HS-27A (cell line): ENCODE data around the gene ERGIC1.

Experiments used
- DNase-seq: peaks from one replicate; pipeline ENCODE4 v3.0.0-alpha.2; 2012; ENCODE audit warnings: low read depth, missing footprints

The ERGIC1 gene

DNA sequence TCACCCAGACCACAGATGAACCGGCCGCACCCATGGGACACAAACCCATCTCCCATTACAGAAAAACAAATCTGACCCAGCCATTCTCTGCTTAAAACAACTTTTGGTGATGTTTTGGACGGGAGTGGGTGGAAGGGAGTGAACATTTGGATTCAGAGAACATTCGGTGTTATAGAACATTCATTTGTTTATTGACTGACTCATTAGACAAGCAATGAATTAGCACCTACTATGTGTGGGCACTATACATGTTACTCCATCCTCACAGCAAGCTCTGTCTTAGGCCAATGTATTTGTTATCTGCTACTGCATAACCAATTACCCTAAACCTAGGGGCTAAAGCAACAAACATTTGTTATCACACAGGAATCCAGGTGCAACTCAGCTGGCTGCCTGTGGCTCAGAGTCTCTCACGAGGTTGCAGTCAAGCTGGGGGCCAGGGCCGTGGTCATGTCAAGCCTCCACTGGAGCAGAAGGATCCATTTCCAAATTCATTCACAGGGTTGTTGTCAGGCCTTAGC lies 5.1 kb upstream of the ERGIC1 start:
- no peak for DNase-seq

DNA sequence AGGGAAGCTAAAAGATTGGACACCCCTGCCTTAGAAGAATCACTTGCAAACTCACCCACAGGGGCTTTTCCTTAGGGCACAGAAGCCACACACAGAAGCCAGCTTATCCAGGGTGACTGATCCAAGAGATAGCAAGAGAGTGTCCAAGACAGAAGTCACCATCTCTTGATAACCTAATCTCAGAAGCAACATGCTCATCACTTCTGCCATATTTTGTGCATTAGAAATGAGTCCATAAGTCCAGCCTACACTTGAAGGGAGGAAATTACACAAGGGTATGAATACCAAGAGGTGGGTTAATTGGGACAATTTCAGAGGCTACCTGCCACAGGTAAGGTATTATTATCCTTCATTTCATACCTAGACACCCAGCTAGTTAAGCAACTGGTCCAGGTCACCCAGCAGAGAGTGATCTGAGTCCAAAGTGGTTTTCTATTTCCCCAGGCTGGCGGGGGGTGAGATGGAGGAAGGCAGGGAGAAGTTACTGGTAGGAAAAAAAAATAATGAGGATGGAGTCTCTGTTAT lies 3.7 kb upstream of the ERGIC1 start:
- DNase-seq: no peak

DNA sequence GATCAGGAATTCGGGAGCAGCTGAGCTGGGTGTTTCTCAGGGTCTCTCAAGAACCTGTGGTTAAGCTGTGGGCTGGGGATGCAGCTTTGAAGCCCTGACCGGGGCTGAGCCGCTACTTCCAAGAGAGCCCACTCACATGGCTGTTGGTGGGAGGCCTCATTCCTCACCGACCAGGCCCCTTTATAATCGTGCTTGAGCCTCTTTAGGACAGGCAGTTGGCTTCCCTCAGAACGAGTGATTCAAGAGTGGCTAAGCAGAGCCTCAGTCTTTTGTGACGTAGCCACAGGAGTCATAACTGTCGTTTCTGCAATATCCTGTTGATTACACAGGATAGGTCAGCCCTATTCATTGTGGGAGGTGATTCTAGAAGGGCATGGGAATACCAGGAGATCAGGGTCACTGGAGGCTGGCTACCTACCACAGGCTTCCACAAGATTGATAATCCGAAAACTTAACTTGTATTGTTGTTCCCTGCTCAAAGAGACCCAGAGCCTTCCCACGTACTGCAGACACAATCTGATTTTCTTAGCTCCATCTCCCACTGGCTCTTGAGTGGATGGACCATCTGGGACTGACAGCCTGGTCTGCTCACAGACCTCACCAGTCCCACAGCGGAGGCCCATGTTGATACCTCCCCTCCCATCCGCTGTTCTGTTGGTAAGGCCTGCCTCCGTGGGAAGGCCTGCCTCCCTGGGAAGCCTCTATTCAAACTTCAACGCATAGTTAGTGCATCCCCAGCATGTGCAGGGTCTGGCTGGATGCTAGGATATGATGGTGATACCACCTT lies 3.0 kb upstream of the ERGIC1 start:
- no peak for DNase-seq

DNA sequence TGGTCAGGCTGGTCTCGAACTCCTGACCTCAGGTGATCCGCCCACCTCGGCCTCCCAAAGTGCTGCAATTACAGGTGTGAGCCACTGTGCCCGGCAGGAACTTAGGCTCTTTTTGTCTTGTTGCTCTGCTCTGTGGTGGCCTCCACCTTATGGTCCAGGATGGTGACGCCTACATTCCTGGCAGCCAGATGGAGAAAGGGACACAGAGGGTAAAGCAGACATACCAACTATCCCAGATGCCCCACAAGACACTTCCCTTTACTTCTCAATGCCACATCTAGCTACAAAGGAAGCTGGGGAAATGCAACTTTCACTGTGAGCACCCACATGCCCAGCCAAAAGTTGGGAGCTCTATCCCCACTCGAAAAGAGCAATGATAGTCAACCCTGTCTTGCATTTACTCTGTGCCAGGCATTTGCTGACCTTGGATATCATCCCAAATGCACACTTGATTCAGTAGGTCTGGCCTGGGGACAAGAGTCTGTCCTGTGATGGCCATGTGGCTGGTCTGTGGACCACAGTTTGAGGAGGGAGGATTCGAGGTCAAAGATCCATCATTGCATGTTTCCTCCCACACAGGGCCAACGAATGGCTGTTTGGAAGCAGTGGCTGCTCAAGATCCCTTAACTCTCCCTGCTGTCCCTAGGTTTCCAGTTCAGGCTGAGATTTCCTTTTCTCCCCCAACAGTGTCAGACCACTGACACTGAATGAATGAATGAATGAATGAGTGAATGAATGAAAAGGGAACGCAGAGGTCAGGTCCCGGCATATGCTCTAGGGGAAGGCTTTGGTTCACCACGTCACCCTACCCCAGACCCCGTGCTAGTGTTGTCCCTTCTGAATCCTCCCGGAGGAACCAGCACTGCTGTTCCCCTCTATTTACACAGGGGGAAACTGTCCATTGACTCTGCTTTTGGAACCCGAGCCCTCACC lies 1.4 kb upstream of the ERGIC1 start:
- no peak for DNase-seq

DNA sequence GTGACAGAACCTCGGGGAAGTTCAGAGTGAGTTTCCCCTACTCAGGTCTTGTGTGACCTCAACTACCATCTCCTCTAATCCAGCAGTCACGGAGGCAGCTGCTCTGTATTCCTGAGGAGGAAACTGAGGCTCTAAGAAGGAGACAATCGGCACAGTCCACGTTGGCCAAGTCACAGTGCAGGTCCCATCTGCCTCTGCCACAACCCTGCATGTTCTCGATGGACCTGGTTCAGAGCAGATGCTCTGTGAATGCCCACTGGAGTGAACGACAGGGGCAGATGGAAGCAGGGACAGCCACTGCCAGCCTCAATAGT lies 722 bp upstream of the ERGIC1 start:
- no peak for DNase-seq

DNA sequence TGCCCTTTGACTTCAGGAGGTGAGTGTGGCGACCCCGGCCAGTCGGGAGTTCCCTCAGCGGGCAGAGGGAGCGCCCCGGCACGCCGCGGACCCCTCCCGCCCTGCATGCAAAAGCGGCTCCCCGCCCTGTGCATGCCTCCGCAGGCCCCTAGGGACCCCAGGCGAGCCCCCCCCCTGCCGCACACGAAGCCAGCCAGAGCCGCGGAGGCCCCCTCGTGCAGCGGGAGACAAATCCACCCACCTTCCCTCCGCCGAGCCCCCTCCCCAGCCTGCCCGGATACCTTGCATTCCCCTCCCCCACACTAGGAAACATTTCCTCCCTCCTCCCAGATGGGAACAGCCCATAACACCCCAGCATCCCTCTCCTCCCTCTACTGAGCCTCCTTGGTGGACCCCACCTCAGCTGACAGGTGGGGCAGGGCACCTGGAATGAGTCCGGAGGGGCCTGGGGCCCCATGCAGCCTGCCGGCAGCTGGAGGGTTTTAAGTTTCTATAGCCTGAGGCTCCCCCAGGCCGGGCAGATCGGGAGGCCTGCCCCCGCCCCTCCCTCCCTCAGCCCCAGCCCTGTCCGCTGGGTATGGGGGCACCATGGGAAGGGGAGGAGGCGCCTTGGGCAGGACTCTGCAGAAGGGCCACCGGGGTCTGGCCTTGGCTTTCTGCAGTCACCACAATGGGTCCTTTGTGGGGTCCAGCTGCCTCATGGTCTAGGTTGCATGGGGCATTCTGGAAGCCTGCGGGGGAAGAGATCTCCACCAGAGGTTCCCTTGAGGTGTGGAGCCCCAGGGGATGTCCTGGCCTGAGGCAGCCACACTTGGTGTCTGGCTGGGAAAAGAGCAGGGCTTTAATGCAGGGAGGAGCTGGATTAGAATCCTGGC lies 601 bp downstream of the ERGIC1 start:
- no peak for DNase-seq

DNA sequence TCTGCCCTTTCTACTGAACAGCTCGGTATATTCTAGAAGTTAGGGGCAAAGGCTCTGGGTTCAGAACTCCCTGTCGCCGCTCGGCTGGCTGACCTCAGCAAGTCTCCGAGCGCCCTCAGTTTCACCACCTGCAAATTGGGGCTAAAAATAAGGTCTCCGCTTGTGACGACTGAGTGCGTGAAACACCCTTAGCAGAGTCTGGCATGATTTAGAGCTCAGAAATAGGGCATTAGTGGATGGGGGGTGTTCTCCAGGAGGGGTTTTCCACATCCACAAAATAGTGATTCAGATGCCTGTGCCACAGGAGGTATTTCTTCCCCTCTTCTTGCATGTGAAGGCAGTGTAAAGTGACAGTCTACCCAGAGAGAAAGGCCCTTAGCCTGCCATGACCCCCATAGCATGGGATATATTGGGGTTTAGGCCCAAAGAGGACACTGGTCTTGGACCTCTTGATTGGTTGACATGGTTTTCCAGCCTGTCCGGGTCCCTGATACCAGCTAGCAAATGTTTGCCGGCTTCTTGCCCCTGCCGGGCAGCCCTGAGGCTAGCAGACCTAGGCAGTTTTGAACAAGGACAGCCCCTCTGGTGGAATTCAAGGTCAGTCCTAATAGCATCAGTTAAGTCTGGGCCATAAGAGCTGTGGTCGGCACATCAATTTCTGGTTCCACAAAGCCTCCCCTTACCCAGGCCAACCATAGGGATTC lies 1.4 kb downstream of the ERGIC1 start:
- DNase-seq: no peak

DNA sequence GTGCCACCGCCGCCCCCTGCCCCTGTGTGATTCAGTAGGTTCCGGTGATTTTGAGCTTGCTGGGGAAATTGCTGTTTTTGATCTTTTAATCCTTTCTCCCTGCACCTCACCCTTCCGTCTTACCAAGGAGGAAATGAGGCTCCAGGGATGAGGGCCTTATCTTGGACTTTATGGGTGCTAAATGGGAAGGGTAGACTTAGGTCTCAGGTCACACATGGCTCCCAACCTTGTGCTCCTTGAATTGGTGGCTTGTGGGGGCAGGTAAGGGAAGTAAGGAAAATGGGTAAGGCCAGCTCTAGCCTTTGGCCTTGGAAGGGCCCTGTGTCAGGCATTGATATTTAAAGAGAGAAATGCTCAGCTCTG lies 1.9 kb downstream of the ERGIC1 start:
- no peak for DNase-seq

DNA sequence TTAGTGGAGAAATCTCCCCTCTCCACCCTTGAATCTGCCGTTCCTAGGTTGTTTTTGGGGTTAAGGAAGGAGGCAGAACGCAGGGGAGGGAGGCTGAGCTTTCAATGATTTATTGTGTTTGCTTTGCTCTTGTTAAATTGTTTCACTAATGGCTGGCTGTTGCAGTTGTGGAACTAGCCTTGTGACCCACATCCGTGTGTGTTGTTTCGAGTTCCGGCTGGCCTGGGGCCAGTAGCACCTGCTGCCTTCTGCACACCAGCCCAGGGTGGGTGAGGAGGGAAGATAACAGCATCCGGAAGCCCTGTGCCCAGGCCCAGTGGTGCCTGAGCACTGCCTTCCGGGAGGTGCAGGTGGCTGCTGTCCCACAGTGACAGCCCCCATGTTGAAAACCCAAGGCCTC lies 3.6 kb downstream of the ERGIC1 start:
- no peak for DNase-seq

DNA sequence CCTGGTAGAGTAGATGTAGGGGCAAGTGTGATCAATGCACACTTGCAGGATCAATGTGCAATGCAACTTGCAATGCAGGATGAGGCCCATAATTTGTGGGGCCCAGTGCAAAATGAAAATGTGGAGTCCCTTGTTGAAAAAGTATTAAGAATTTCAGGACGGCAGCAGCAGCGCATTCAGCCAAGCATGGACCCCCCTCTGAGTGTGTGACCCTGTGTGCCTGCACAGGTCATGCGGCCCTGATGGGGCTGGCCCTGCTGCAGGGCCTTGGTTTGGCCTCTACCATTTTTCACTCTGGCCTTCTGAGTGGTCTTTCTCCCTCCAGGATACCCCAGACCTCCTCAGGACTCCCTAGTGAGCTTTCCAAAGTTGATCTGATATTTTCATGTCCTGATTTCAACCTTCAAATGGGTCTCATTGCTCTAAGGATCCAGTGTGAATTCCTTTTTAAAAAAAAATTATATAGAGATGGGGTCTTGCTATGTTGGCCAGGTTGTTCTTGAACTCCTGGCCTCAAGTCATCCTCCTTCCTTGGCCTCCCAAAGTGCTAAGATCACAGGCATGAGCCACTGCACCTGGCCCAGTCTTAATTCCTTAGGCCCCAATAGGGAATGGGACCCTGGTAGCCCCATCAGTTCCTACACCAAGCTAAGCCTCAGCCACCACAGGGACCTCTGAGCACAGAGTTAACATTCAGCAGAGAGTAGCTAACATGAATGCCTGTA lies 4.3 kb downstream of the ERGIC1 start:
- no peak for DNase-seq

DNA sequence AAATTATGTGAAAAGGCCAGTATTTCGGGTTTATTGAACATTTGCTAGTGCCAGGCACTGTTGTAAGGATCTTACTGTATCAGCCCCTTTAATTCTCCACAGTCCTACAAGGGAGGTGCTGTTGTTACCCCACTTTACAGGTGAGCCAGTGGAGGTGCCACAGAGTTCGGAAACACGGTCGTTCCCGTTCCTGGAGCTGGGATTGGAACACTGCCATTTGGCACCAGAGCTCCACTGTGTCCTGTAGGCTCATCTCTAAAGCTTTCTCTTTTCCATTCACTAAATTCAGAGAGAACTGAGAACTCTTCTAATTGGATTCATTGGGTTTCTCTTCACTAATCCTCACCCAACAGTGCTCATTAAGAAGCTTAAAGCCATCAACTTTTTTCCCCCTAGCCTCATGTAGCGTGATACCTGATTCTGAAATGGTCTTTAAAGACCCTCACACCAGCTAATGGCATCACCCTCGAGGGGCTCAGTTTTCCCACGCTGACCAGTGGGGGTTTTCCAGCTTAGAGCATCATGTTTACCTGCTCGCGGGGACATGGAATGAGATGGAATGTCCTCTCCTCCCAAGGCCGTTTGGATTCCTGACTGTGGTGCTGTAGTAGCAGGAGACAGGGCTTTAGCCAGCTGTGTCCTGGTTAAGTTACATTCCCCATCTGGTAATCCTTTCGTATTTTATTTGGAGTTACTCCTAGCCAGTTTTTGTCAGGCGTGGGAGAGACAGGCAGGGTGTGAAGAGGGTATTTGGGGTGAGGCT lies 5.8 kb downstream of the ERGIC1 start:
- DNase-seq: no peak

DNA sequence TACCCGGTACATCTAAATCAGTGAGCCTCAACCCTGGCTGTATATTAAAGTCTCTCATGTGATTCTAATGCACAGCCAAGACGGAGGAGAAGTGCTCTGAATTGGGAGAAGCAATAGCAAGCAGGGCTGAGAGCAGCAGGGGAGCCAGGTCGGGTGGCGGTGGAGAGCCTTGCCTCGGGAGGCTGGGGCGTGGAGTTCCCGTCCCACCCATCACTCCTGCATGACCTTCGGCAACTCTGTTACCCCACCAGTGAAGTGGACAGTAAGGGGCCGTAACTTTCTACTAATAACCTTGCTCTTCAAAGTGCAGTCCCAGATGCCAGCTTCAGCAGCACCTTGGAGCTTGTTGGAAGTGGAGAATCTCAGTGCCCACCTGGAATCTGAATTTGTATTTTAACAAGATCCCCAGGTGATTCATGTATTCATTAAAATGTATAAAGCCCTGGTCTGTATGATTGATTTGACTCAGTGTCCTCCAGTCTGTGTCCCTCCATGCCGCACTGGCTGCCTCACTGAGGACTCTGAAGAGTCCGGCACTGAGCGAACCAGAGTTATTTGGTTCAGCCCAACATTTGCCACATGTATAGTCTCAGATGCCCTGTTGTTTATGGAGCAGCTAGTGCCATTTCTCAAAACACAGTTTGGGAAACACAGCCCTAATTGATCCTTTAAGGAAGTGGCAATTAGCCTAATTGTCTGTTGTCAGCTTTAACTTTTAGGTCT lies 6.5 kb downstream of the ERGIC1 start:
- no peak for DNase-seq

DNA sequence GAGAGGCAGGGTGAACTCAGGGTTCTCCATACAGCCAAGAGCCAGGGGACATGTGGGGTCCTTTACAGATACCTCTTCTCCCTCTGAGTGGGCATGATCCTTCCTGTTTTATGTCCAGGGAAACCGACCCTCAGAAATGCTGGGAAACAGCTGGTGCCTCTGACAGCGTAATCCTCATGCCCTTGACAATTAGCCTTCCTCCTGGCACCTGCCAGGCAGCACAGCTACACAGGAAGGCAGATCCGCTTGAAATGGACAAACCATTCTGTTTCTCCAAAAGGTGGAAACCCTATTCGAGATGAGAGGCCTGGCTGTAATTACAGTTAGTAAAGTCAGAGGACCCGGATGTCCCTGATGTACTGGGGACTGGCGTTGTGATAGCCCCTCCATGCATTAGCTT lies 7.2 kb downstream of the ERGIC1 start:
- no peak for DNase-seq

DNA sequence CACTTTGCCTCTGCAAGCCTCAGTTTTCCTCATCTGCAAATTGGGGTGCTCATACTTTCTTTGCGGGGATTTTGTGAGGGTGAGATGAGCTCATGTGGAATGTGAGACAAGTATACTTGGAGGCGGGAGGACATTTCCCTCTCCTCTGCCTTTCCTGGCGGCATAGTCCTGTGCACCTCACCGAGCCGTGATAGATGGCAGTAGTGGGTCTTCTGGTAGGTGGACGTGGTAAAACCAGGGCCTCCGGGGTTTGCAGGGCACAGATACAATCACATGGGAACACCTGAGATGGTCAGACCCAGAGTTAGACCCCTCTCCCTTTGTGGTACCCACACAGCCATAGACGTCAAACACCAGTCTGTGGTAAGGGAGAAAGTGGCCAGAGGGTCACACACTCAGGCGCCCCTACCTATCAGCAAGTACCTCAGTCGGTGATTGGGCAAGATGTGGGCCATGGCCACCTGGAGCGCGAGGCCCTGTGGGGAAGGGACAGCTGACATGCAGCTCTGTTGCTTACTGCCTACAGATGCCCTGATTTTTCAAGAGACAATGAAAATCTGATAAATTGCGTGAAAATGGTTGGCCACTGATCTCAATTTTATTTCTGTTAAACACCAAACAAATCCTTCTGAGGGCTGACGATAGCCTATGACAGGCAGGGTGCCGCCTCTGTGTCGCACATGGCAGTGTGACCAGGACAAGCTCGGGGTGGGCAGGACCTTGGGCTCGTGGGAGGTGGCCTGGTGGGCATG lies 9.9 kb downstream of the ERGIC1 start:
- DNase-seq: no peak

DNA sequence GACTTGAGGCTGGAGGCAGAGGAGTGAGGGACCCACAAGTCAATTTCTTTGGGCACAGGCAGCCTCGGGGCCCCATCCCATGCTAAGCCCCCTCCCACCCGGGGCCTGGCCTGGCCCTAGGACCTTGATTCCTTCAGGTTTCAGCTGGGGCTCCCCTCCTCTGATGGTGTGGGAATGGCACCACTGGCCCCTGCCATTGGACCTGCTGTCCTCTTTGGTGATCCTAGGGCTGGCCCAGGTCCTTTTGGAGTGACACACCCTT lies 10.5 kb downstream of the ERGIC1 start:
- no peak for DNase-seq

DNA sequence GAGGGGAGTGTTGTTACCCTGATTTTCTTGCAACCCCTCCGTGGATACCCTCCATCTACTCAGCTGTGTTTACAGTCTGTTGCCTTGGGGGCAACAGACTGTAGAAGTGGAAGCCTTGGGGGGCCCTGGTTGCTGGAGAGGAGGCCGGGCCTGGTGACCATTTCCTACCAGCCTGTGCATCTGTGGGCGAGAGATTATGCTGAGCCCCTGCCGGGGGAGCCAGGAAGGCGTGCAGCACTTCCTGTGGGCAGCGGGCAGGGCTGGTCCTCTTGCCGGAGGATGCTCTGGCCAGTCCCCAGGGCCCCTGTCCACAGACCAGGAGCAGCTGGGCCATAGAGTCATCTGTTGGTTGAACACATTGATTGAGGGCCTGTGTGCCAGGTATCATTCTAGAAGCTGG lies 11.1 kb downstream of the ERGIC1 start:
- no peak for DNase-seq

DNA sequence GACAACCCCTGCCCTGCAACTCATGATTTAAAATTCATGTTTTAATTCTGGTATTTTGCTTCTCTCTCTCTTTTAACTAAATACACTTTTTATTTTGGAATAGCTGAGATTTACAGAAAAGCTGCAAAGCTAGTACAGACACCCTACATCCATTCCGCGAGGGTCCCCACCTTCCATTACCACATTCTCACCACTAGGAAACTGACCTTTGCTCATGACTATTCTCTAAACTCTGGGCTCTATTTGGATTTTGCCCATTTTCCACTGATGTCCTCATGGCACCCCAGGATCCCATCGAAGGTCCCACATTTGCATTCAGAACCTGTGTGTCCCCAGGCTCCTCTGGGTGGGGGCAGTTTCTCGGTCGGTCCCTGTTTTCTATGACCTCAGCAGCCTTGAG lies 11.5 kb downstream of the ERGIC1 start:
- DNase-seq: no peak

DNA sequence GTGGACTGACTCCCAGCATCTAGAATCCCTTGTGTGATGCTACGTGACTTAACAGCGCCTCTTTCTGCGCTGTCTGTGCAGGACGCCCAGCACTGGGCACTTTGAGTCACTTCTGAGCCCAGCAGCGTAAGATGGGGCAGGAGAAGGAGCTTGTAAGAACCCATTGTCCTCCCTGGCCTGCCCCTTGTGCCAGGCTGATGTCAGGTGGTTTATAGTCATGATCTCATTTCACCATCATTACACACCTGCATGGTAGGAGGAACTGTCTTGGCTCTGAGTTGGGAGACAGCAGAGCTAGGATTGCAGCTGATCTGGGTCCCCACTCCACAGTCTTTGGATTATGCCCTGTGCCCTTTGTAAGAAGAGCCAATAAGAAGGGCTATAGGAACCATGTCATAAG lies 12.2 kb downstream of the ERGIC1 start:
- no peak for DNase-seq

DNA sequence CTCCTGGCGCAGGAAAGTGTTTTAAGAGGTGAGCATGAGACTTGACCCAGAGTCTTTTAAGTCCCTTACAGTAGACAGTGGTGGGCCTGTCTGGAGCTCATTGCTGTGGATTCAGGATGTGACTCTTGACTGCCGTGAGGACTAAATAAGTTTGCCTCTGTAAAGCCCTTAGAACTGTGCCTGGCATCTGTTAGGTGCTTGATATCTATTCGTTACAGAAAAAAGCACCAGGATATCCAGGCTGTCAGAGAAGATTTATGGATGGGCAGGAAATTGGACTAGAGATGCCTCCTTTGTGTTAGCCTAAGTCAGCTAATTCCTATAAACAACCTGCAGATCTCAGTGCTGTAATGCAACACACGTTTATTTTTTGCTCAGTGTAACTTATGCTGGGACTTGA lies 12.6 kb downstream of the ERGIC1 start:
- DNase-seq: no peak
